HG03575 (cell line): Measurements from ENCODE around the gene RFPL3.
"Not testable (repeated sequence)": the region's sequence is repeated elsewhere in the genome, so short reads cannot be mapped to it uniquely, and the experiment has no call there.

Experiments used
- ATAC-seq: cut with Tn5 transposase; IDR thresholded peaks from one replicate; pipeline ENCODE4 v1.9.1; 2021; ENCODE audit not compliant: unreplicated experiment, insufficient number of reproducible peaks, low FRiP score; ENCODE audit errors: extremely low read depth

The RFPL3 gene

GRCh38 chr22:32357567-32357966 is at the start of gene RFPL3:
Gene RFPL3, plus strand, starts transcription at chr22:32357867. Its CDS starts 205 bp downstream, at chr22:32358072.
- ATAC-seq: not testable (repeated sequence)

GRCh38 chr22:32308191-32308590 is 49.5 kb upstream of the RFPL3 start:
- ATAC-seq: no peak

- ATAC-seq: no peak
These were observed 48.7 kb upstream of the RFPL3 start for GRCh38 chr22:32308934-32309333.

- ATAC-seq: no peak
These were observed 47.9 kb upstream of the RFPL3 start for GRCh38 chr22:32309585-32310251.

GRCh38 chr22:32310777-32311176 is 46.9 kb upstream of the RFPL3 start:
- ATAC-seq: no peak

- no peak for ATAC-seq
These were observed 46.1 kb upstream of the RFPL3 start for GRCh38 chr22:32311551-32312071.

GRCh38 chr22:32312748-32313147 is 44.9 kb upstream of the RFPL3 start:
- ATAC-seq: no peak

- no peak for ATAC-seq
These were observed 44.1 kb upstream of the RFPL3 start for GRCh38 chr22:32313532-32313931.

- ATAC-seq: no peak
These were observed 40.1 kb upstream of the RFPL3 start for GRCh38 chr22:32317524-32317923.

GRCh38 chr22:32318361-32318760 is 39.3 kb upstream of the RFPL3 start:
- ATAC-seq: no peak

GRCh38 chr22:32319861-32320406 is 37.7 kb upstream of the RFPL3 start:
- no peak for ATAC-seq

GRCh38 chr22:32322986-32323385 is 34.7 kb upstream of the RFPL3 start:
- ATAC-seq: no peak

- no peak for ATAC-seq
These were observed 34.0 kb upstream of the RFPL3 start for GRCh38 chr22:32323513-32324164.

GRCh38 chr22:32324505-32325415 is 32.9 kb upstream of the RFPL3 start:
- no peak for ATAC-seq

GRCh38 chr22:32325416-32325801 is 32.3 kb upstream of the RFPL3 start:
- no peak for ATAC-seq

GRCh38 chr22:32325811-32326237 is 31.8 kb upstream of the RFPL3 start:
- no peak for ATAC-seq

GRCh38 chr22:32326647-32327046 is 31.0 kb upstream of the RFPL3 start:
- no peak for ATAC-seq

GRCh38 chr22:32327066-32327465 is 30.6 kb upstream of the RFPL3 start:
- ATAC-seq: no peak

GRCh38 chr22:32327596-32328171 is 30.0 kb upstream of the RFPL3 start:
- no peak for ATAC-seq
